HepG2 (cell line): Measurements from ENCODE around the gene TUBA1C. TPM values are rescaled to one million over a fixed set of nuclear protein-coding genes. Genes with fewer than 3 reads are reported as not detected.

ENCODE experiments used
- ATAC-seq: fragments of 200-7000 bp; cut with Tn5 transposase; 3 replicates; pipeline ENCODE4 v1.9.1; 2020; ENCODE audit warnings: mild to moderate bottlenecking, moderate library complexity
- BruUV-seq: library from RNA; stranded (reverse); fragments of 400-500 nt; replicated peaks from 2 replicates; lab custom pipeline; 2021; lab: Mats Ljungman, UMichigan
- CTCF ChIA-PET: fragments of 300-600 bp; formaldehyde crosslinking; extraction: SDS; loops from one replicate; lab custom pipeline; 2021; ENCODE audit warnings: low total read pairs, inconsistent platforms, low intra/inter-chr PET ratio; lab: Yijun Ruan, JAX
- POLR2A ChIA-PET: fragments of 350-600 bp; sonication (Branson Sonifier 250); formaldehyde crosslinking; loops from one replicate; lab custom pipeline; 2020; ENCODE audit warnings: antibody characterized with exemption, inconsistent platforms; lab: Yijun Ruan, JAX
- DNase-seq: peaks from one replicate; pipeline ENCODE4 v3.0.0-alpha.2; 2015; ENCODE audit warnings: low spot score
- FAIRE-seq: peaks from 3 replicates; lab custom pipeline; 2011; peaks lifted over from hg19 to GRCh38; lab: Jason Lieb, UNC
- H2AFZ ChIP-seq: one replicate; pipeline ENCODE4 v1.6.1; 2011; ENCODE audit warnings: low read length, inconsistent platforms
- H3K27ac ChIP-seq: fragments of 300-600 bp; 3 replicates; pipeline ENCODE4 v1.8.0; 2011; ENCODE audit warnings: mixed run types, mild to moderate bottlenecking, mixed read lengths, low read length, inconsistent platforms; ENCODE audit not compliant: insufficient read depth; ENCODE audit errors: extremely low read length
- H3K27me3 ChIP-seq, 2 experiments: fragments of 200-600 bp in 1 of 2; 2 replicates in 1 of 2; 3 replicates in 1 of 2; pipeline versions ENCODE4 v1.6.0 to v1.8.0; 2011; ENCODE audit warnings: low read length in 2 of 2, mild to moderate bottlenecking in 2 of 2, moderate library complexity in 2 of 2, inconsistent platforms in 1 of 2; ENCODE audit not compliant: insufficient read depth in 2 of 2, control insufficient read depth in 1 of 2
- H3K36me3 ChIP-seq, 2 experiments: fragments of 200-600 bp in 1 of 2; replicated peaks in 1 of 2; 2 replicates in 1 of 2; 3 replicates in 1 of 2; pipeline versions ENCODE4 v1.5.1 to v1.8.0; 2011; ENCODE audit warnings: low read length in 2 of 2, inconsistent platforms in 1 of 2; ENCODE audit not compliant: insufficient read depth in 2 of 2, control insufficient read depth in 1 of 2
- H3K4me1 ChIP-seq: 2 replicates; pipeline ENCODE4 v1.5.1; 2012; ENCODE audit warnings: low read length, inconsistent platforms; ENCODE audit not compliant: insufficient read depth
- H3K4me2 ChIP-seq: 2 replicates; pipeline ENCODE4 v1.6.0; 2011; ENCODE audit warnings: low read depth, low read length, inconsistent platforms
- H3K4me3 ChIP-seq, 3 experiments: fragments of 200-600 bp in 1 of 3; sonication (generic), shearing (Covaris generic) in 1 of 3; replicated peaks in 1 of 3; 2 replicates each; pipeline ENCODE4 v1.5.1; 2011 to 2016; ENCODE audit warnings: low read length in 3 of 3, inconsistent platforms in 2 of 3, low read depth in 2 of 3, mild to moderate bottlenecking in 2 of 3, control low read depth in 1 of 3, mixed read lengths in 1 of 3; ENCODE audit not compliant: insufficient read depth in 1 of 3
- H3K79me2 ChIP-seq: one replicate; pipeline ENCODE4 v1.6.1; 2011; ENCODE audit warnings: low read length, inconsistent platforms; ENCODE audit not compliant: insufficient read depth
- H3K9ac ChIP-seq: 2 replicates; pipeline ENCODE4 v1.6.0; 2011; ENCODE audit warnings: mild to moderate bottlenecking, low read depth, low read length, inconsistent platforms; ENCODE audit not compliant: insufficient read depth
- H3K9me3 ChIP-seq: 2 replicates; pipeline ENCODE4 v1.5.1; 2012; ENCODE audit warnings: mild to moderate bottlenecking, low read length
- H4K20me1 ChIP-seq: 2 replicates; pipeline ENCODE4 v1.6.0; 2011; ENCODE audit warnings: inconsistent platforms, mild to moderate bottlenecking, low read length, moderate library complexity; ENCODE audit not compliant: insufficient read depth
- GPBP1L1 ChIP-seq: sonication (generic); formaldehyde crosslinking; IDR thresholded peaks from 2 replicates; pipeline ENCODE4 v1.5.0; 2020; ENCODE audit warnings: mild to moderate bottlenecking, missing genetic modification reagents
- MEIS2 ChIP-seq: sonication (generic); formaldehyde crosslinking; IDR thresholded peaks from 2 replicates; pipeline ENCODE4 v1.9.0; 2021; ENCODE audit warnings: mild to moderate bottlenecking, missing genetic modification reagents
- PAF1 ChIP-seq: IDR thresholded peaks from 2 replicates; pipeline ENCODE4 v1.6.1; 2016; ENCODE audit warnings: missing genetic modification reagents, missing compliant biosample characterization
- PHF8 ChIP-seq: sonication (generic); formaldehyde crosslinking; IDR thresholded peaks from 2 replicates; pipeline ENCODE4 v1.5.0; 2020; ENCODE audit warnings: missing genetic modification reagents
- POLR2A ChIP-seq, 2 experiments: IDR thresholded peaks; 2 replicates each; pipeline ENCODE4 v1.6.1; 2011; ENCODE audit warnings: low read depth in 2 of 2, low read length in 2 of 2, mild to moderate bottlenecking in 1 of 2, moderate library complexity in 1 of 2; ENCODE audit not compliant: insufficient read depth in 1 of 2
- POLR2AphosphoS2 ChIP-seq: IDR thresholded peaks from 2 replicates; pipeline ENCODE4 v1.6.1; 2011; ENCODE audit warnings: low read depth, low read length, improper control_type of control experiment
- RBFOX2 ChIP-seq: fragments of 200-400 bp; formaldehyde crosslinking; IDR thresholded peaks from 2 replicates; pipeline ENCODE4 v1.6.1; 2017; ENCODE audit warnings: low read depth, mild to moderate bottlenecking, low read length
- SNRNP70 ChIP-seq: fragments of 200-400 bp; formaldehyde crosslinking; IDR thresholded peaks from 2 replicates; pipeline ENCODE4 v1.6.1; 2017; ENCODE audit warnings: mild to moderate bottlenecking, low read depth, low read length, moderate library complexity
- SSRP1 ChIP-seq: IDR thresholded peaks from 2 replicates; pipeline ENCODE4 v1.6.1; 2016; ENCODE audit warnings: control low read depth
- ZC3H13 ChIP-seq: sonication (generic); formaldehyde crosslinking; IDR thresholded peaks from 2 replicates; pipeline ENCODE4 v1.8.1; 2023; ENCODE audit warnings: mild to moderate bottlenecking, missing genetic modification reagents, moderate library complexity
- ZC3H4 ChIP-seq: sonication (generic); formaldehyde crosslinking; IDR thresholded peaks from 2 replicates; pipeline ENCODE4 v1.4.0; 2020; ENCODE audit warnings: missing genetic modification reagents, borderline replicate concordance
- WGBS: methylation state at CpG from one replicate; pipeline ENCODE4 v1.1.6; 2017; ENCODE audit warnings: low lambda C conversion rate; 5-methylcytosine and 5-hydroxymethylcytosine counted together
- in situ Hi-C: cut with HindIII; loops from 2 replicates; pipeline ENCODE4 v1.10.0; 2017; ENCODE audit warnings: low pct_unique_long_range_greater_than_20kb; ENCODE audit not compliant: extremely low pct_ligation_motif_present
- intact Hi-C: fragments of 100-400 bp; cut with micrococcal nuclease; formaldehyde crosslinking; loops from one replicate; pipeline ENCODE4 v1.10.0; 2022; ENCODE audit not compliant: unreplicated experiment
- polyA plus RNA-seq, 8 experiments: library from polyadenylated mRNA; depleted of rRNA in 3 of 8; stranded (reverse) in 7 of 8; unstranded in 1 of 8; fragments of >200 nt; fragmentation: Illumina TruSeq in 4 of 8; extraction: Trizol in 4 of 8; gene quantifications; 2 replicates each; pipeline versions ENCODE4 v1.2.1 to v1.2.3, GENCODE V29; 2011 to 2016; ENCODE audit warnings: low read depth in 4 of 8, missing spikeins in 1 of 8, mixed read lengths in 1 of 8; ENCODE audit not compliant: insufficient read depth in 1 of 8
- total RNA-seq, 5 experiments: library from RNA; depleted of rRNA; stranded (reverse); fragments of >200 nt; fragmentation: Illumina TruSeq; extraction: Trizol; gene quantifications; 2 replicates each; pipeline ENCODE4 v1.2.3, GENCODE V29; 2016; ENCODE audit warnings: low read depth in 1 of 5
- TF ChIP-seq, protein P1 (sequence below): sonication (generic); formaldehyde crosslinking; IDR thresholded peaks from 2 replicates; pipeline ENCODE4 v1.5.1; 2020; ENCODE audit warnings: mild to moderate bottlenecking, missing genetic modification reagents

Gene TUBA1C
- total and polyA plus RNA-seq, 2 of the 13 experiments (the other 11 are each of a cell fraction or from before 2014, with no cell fraction given): 693 to 1,075 TPM

DNA sequence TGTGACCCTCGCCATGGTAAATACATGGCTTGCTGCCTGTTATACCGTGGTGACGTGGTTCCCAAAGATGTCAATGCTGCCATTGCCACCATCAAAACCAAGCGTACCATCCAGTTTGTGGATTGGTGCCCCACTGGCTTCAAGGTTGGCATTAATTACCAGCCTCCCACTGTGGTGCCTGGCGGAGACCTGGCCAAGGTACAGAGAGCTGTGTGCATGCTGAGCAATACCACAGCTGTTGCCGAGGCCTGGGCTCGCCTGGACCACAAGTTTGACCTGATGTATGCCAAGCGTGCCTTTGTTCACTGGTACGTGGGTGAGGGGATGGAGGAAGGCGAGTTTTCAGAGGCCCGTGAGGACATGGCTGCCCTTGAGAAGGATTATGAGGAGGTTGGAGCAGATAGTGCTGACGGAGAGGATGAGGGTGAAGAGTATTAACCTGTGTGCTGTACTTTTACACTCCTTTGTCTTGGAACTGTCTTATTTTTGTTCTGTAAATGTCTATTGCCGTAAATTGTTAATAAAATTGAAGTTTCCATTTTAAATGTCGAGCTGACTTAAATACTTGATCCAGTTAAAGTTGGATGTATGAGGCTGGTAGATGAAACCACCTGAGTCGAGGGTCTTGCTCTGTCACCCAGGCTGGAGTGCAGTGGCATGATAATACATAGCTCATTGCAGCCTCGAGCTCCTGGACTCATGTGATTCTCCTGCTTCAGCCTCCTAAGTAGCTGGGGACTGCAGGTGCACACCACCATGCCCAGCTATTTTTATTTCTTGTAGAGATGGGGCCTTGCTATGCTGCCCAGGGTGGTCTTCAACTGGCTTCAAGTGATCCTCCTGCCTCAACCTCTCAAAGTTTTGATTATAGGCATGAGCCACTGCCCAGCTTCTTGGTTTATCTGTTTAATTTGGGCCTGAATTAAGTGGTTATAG lies 8.2 kb downstream of the TUBA1C start:
- ATAC-seq: no peak
- intact Hi-C loops (no loop called here), in situ Hi-C loops (no loop called here)
- no peaks in the 10 kb centered on the region for H3K9me3 ChIP-seq
- H3K4me3 ChIP-seq: no peak overlapping the region
- 97% methylated on average over 15 of the region's 16 CpGs for WGBS
- CTCF ChIA-PET: no interaction called here
- peaks cover 10% of the 10 kb centered on the region for H3K79me2 ChIP-seq
- BruUV-seq: TSS peak; percentile 15
- peaks cover 28% of the 10 kb centered on the region for H3K4me1 ChIP-seq
- H3K27me3 ChIP-seq: peaks cover 2% of the 10 kb centered on the region in 2 experiments; a peak in 1 of 5 replicates
- POLR2A ChIA-PET: interaction anchor here (0.8 to 7.0 kb wide), 3 partner anchors 6 to 50 kb away, joined by 3 to 56 read pairs (median 3); no protein-coding TSS in a partner anchor
- TF ChIP-seq ZC3H4 (peak; percentile 48; the same call in 1 of the 2 replicates), RBFOX2 (peak; percentile 9; the same call in 1 of the 2 replicates), POLR2A (IDR thresholded peaks at IDR 0.05; ENCODE audit: insufficient read depth in 1 of 2, low read depth in 2 of 2, low read length in 2 of 2) (peak in 1 of 2 experiments; percentile 13; a peak in 1 of 4 replicates), PAF1 (0 out of 2 replicates have a peak, but pooled peaks have one; percentile 17), POLR2AphosphoS2 (peak; percentile 38), SSRP1 (CRISPR knock-in tag) (no peak), GPBP1L1 (CRISPR knock-in tag) (no peak), MEIS2 (no peak), ZC3H13 (CRISPR knock-in tag) (0 out of 2 replicates have a peak, but pooled peaks have one; percentile 16), PHF8 (CRISPR knock-in tag) (no peak), SNRNP70 (no peak)
- TF ChIP-seq, protein P1, sequence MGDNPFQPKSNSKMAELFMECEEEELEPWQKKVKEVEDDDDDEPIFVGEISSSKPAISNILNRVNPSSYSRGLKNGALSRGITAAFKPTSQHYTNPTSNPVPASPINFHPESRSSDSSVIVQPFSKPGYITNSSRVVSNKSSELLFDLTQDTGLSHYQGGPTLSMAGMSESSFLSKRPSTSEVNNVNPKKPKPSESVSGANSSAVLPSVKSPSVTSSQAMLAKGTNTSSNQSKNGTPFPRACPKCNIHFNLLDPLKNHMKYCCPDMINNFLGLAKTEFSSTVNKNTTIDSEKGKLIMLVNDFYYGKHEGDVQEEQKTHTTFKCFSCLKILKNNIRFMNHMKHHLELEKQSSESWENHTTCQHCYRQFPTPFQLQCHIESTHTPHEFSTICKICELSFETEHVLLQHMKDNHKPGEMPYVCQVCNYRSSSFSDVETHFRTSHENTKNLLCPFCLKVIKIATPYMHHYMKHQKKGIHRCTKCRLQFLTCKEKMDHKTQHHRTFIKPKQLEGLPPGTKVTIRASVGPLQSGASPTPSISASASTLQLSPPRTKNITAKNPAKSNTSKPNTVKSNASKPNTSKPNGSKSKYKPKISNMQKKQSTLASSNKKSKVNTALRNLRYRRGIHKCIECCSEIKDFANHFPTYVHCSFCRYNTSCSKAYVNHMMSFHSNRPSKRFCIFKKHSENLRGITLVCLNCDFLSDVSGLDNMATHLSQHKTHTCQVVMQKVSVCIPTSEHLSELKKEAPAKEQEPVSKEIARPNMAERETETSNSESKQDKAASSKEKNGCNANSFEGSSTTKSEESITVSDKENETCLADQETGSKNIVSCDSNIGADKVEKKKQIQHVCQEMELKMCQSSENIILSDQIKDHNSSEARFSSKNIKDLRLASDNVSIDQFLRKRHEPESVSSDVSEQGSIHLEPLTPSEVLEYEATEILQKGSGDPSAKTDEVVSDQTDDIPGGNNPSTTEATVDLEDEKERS (CRISPR knock-in tag): no peak
- no peak overlapping the region for H3K9ac ChIP-seq
- no peak for DNase-seq
- no peak overlapping the region for H3K4me2 ChIP-seq
- peaks cover 15 to 43% of the 10 kb centered on the region in 2 experiments for H3K36me3 ChIP-seq
- H2AFZ ChIP-seq: no peak overlapping the region
- no peak overlapping the region for H3K27ac ChIP-seq
- FAIRE-seq: no peak
- peaks cover 46% of the 10 kb centered on the region for H4K20me1 ChIP-seq
